A549 (cell line): ENCODE data around the gene SND1. TPM values are rescaled to one million over a fixed set of nuclear protein-coding genes. Genes with fewer than 3 reads are reported as not detected.

Experiments used
- ATAC-seq, 2 experiments: fragments of 200-7000 bp in 1 of 2; fragments of >200 bp in 1 of 2; cut with Nextera tagmentation in 1 of 2; cut with Tn5 transposase in 1 of 2; 3 replicates each; pipeline versions ENCODE4 v1.8.0 to v1.9.1; 2018 to 2020; ENCODE audit warnings: mild to moderate bottlenecking in 1 of 2, moderate library complexity in 1 of 2
- CTCF ChIA-PET: fragments of 300-600 bp; sonication (Branson Sonifier 250); formaldehyde crosslinking; extraction: SDS; loops from one replicate; lab custom pipeline; 2021; ENCODE audit warnings: antibody characterized with exemption, inconsistent platforms; lab: Yijun Ruan, JAX
- POLR2A ChIA-PET: fragments of 350-600 bp; formaldehyde crosslinking; extraction: SDS; loops from one replicate; lab custom pipeline; 2021; ENCODE audit warnings: antibody characterized with exemption, inconsistent platforms; lab: Yijun Ruan, JAX
- DNase-seq, 2 experiments: peaks; one replicate each; pipeline versions ENCODE4 v3.0.0 to v3.0.0-alpha.2; 2011 to 2016; ENCODE audit warnings: low read depth in 1 of 2, low spot score in 1 of 2
- FAIRE-seq: peaks from 2 replicates; lab custom pipeline; 2011; peaks lifted over from hg19 to GRCh38; lab: Jason Lieb, UNC
- H3K27ac ChIP-seq, 2 experiments: fragments of >200 bp; sonication (Bioruptor Twin); formaldehyde crosslinking; 3 replicates each; pipeline ENCODE4 v1.5.1; 2016 to 2017
- H3K4me1 ChIP-seq: fragments of >200 bp; sonication (Bioruptor Twin); formaldehyde crosslinking; 3 replicates; pipeline ENCODE4 v1.6.1; 2016
- H3K4me2 ChIP-seq: fragments of >200 bp; sonication (Bioruptor Twin); formaldehyde crosslinking; 3 replicates; pipeline ENCODE4 v1.6.1; 2016
- H3K4me3 ChIP-seq: fragments of >200 bp; sonication (Bioruptor Twin); formaldehyde crosslinking; 3 replicates; pipeline ENCODE4 v1.5.1; 2016
- H3K9me3 ChIP-seq: fragments of >200 bp; sonication (Bioruptor Twin); formaldehyde crosslinking; 3 replicates; pipeline ENCODE4 v1.6.1; 2016
- CBX8 ChIP-seq: fragments of 200-600 bp; sonication (generic); IDR thresholded peaks from 2 replicates; pipeline ENCODE4 v1.6.1; 2016
- CEBPB ChIP-seq, 2 experiments: fragments of >200 bp in 1 of 2; sonication (Bioruptor Twin) in 1 of 2; formaldehyde crosslinking in 1 of 2; IDR thresholded peaks; 2 replicates each; pipeline ENCODE4 v1.6.1; 2012 to 2016
- EHF ChIP-seq: fragments of 250-450 bp; sonication (Bioruptor Pico); IDR thresholded peaks from 2 replicates; pipeline ENCODE4 v1.5.0; 2020; ENCODE audit warnings: mild to moderate bottlenecking
- EHMT2 ChIP-seq: fragments of 200-600 bp; sonication (generic); IDR thresholded peaks from 2 replicates; pipeline ENCODE4 v1.6.1; 2016; ENCODE audit warnings: antibody characterized with exemption, low read depth, mild to moderate bottlenecking, moderate library complexity
- EP300 ChIP-seq, 2 experiments: fragments of >200 bp; sonication (Bioruptor Twin); formaldehyde crosslinking; IDR thresholded peaks; 2 replicates in 1 of 2; 3 replicates in 1 of 2; pipeline ENCODE4 v1.6.1; 2016 to 2017
- ESRRA ChIP-seq: fragments of 150-350 bp; IDR thresholded peaks from 2 replicates; pipeline ENCODE4 v1.6.1; 2014; ENCODE audit warnings: mild to moderate bottlenecking, low read length, borderline replicate concordance
- HDAC2 ChIP-seq: fragments of 200-600 bp; sonication (generic); IDR thresholded peaks from 2 replicates; pipeline ENCODE4 v1.6.1; 2016
- HEYL ChIP-seq: fragments of 250-450 bp; sonication (Bioruptor Pico); IDR thresholded peaks from 2 replicates; pipeline ENCODE4 v1.8.0; 2021; ENCODE audit warnings: mild to moderate bottlenecking, moderate library complexity
- JUN ChIP-seq, 2 experiments: fragments of >200 bp; sonication (Bioruptor Twin); formaldehyde crosslinking; IDR thresholded peaks; 2 replicates in 1 of 2; 3 replicates in 1 of 2; pipeline ENCODE4 v1.6.1; 2016 to 2017
- JUNB ChIP-seq: fragments of >200 bp; sonication (Bioruptor Twin); formaldehyde crosslinking; IDR thresholded peaks from 2 replicates; pipeline ENCODE4 v1.6.1; 2016
- MYC ChIP-seq: IDR thresholded peaks from 2 replicates; pipeline ENCODE4 v1.6.1; 2012; ENCODE audit warnings: mild to moderate bottlenecking, inconsistent platforms, low read length, improper control_type of control experiment, borderline replicate concordance
- NFE2L2 ChIP-seq: fragments of 150-350 bp; conservative IDR thresholded peaks from 2 replicates; pipeline ENCODE4 v1.6.1; 2014; ENCODE audit warnings: low read length
- POLR2A ChIP-seq: IDR thresholded peaks from 2 replicates; pipeline ENCODE4 v1.6.1; 2012; ENCODE audit warnings: mild to moderate bottlenecking, low read length
- ZNF302 ChIP-seq: fragments of 250-450 bp; sonication (Bioruptor Pico); IDR thresholded peaks from 2 replicates; pipeline ENCODE4 v1.9.0; 2021; ENCODE audit warnings: inconsistent platforms, mild to moderate bottlenecking, moderate library complexity
- WGBS: methylation state at CpG from one replicate; pipeline ENCODE4 v1.1.6; 2017; ENCODE audit errors: missing lambda C conversion rate; 5-methylcytosine and 5-hydroxymethylcytosine counted together
- polyA plus RNA-seq, 4 experiments: library from polyadenylated mRNA; depleted of rRNA in 3 of 4; stranded (reverse); fragments of >200 nt; fragmentation: RNase III in 1 of 4; extraction: RNeasy Plus Mini Kit Qiagen cat#74134 plus additional on column Dnase treatment in 1 of 4; gene quantifications; 2 replicates in 3 of 4; 3 replicates in 1 of 4; pipeline ENCODE4 v1.2.3, GENCODE V29; 2011 to 2017
- TF ChIP-seq, protein P1 (sequence below): fragments of 200-600 bp; sonication (generic); IDR thresholded peaks from 2 replicates; pipeline ENCODE4 v1.6.1; 2016; ENCODE audit warnings: antibody characterized with exemption, mild to moderate bottlenecking, moderate library complexity
- TF ChIP-seq, protein P2 (sequence below): fragments of 250-450 bp; sonication (Bioruptor Pico); IDR thresholded peaks from 2 replicates; pipeline ENCODE4 v1.5.0; 2020; ENCODE audit warnings: low read depth, mild to moderate bottlenecking, moderate library complexity
- TF ChIP-seq, protein P3 (sequence below): IDR thresholded peaks from 2 replicates; pipeline ENCODE4 v1.6.1; 2012
- TF ChIP-seq, protein P4 (sequence below): fragments of >200 bp; sonication (Bioruptor Twin); formaldehyde crosslinking; IDR thresholded peaks from 3 replicates; pipeline ENCODE4 v1.6.1; 2016
- TF ChIP-seq, protein P5 (sequence below): fragments of 250-450 bp; sonication (Bioruptor Pico); IDR thresholded peaks from 2 replicates; pipeline ENCODE4 v1.5.0; 2021; ENCODE audit warnings: mild to moderate bottlenecking, moderate library complexity, borderline replicate concordance

Gene SND1
- polyA plus RNA-seq, 2 of the 4 experiments (the other 2 are of a cell fraction), result 102 to 138 TPM

DNA sequence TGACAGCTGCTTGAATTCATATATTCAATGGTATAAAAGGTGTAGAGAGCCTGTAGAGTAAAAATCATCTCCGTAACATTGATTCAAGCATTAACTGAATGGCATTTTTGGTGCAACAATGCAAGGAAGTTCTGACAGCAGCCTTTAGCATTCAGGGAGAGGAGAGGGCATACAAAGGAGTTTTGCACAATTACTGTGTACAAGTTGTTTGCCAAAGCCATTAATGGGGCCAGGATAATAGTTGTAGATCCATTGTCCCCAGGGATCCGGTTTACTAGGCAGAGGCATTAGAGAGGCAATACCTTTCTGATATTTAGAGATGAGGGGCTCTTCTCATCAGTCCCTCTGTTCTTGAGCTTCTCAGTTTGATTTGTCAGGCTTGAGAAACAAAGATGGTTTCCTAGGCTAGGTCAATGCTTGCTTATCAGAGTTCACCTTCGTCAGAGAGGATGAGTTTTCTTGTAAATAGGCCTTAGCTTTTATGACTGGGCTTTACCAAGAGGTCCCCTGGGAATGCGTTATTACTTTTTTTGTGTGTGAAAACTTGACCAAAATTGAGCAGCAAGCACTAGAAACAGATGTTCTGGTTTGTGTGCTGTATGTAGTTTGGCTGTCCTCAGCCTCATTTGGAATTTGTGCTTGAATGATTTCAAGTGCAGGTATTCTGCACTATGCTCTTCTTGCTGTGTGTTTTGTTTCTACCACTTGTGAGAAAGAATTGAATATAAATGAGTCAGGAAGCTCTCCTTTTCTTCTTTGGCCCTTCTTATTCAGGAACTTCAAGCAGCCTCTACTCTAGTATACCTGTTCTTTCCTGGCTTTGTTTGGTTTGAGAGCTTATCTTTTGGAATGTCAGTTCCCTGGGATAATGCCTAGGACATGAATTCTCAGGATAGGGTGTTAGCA, 32.0 kb downstream of the SND1 start:
- H3K4me2 ChIP-seq, result no peak overlapping the region
- TF ChIP-seq ESRRA (no peak), JUN (IDR thresholded peaks at IDR 0.05) (no peak), NFE2L2 (no peak), ZNF302 (CRISPR knock-in tag) (no peak), EP300 (IDR thresholded peaks at IDR 0.05) (no peak), HEYL (CRISPR knock-in tag) (no peak), POLR2A (no peak), CEBPB (IDR thresholded peaks at IDR 0.05) (no peak), HDAC2 (no peak), EHMT2 (no peak)
- TF ChIP-seq, protein P1, sequence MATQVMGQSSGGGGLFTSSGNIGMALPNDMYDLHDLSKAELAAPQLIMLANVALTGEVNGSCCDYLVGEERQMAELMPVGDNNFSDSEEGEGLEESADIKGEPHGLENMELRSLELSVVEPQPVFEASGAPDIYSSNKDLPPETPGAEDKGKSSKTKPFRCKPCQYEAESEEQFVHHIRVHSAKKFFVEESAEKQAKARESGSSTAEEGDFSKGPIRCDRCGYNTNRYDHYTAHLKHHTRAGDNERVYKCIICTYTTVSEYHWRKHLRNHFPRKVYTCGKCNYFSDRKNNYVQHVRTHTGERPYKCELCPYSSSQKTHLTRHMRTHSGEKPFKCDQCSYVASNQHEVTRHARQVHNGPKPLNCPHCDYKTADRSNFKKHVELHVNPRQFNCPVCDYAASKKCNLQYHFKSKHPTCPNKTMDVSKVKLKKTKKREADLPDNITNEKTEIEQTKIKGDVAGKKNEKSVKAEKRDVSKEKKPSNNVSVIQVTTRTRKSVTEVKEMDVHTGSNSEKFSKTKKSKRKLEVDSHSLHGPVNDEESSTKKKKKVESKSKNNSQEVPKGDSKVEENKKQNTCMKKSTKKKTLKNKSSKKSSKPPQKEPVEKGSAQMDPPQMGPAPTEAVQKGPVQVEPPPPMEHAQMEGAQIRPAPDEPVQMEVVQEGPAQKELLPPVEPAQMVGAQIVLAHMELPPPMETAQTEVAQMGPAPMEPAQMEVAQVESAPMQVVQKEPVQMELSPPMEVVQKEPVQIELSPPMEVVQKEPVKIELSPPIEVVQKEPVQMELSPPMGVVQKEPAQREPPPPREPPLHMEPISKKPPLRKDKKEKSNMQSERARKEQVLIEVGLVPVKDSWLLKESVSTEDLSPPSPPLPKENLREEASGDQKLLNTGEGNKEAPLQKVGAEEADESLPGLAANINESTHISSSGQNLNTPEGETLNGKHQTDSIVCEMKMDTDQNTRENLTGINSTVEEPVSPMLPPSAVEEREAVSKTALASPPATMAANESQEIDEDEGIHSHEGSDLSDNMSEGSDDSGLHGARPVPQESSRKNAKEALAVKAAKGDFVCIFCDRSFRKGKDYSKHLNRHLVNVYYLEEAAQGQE, result no peak
- TF ChIP-seq, protein P2, sequence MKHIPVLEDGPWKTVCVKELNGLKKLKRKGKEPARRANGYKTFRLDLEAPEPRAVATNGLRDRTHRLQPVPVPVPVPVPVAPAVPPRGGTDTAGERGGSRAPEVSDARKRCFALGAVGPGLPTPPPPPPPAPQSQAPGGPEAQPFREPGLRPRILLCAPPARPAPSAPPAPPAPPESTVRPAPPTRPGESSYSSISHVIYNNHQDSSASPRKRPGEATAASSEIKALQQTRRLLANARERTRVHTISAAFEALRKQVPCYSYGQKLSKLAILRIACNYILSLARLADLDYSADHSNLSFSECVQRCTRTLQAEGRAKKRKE (CRISPR knock-in tag), result no peak
- TF ChIP-seq, protein P3, sequence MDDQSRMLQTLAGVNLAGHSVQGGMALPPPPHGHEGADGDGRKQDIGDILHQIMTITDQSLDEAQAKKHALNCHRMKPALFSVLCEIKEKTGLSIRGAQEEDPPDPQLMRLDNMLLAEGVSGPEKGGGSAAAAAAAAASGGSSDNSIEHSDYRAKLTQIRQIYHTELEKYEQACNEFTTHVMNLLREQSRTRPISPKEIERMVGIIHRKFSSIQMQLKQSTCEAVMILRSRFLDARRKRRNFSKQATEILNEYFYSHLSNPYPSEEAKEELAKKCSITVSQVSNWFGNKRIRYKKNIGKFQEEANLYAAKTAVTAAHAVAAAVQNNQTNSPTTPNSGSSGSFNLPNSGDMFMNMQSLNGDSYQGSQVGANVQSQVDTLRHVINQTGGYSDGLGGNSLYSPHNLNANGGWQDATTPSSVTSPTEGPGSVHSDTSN, result no peak
- TF ChIP-seq, all 56 proteins: peak for 0
- POLR2A ChIA-PET, result no interaction called here
- Histone ChIP-seq H3K4me1 (peaks cover under 1% of the 10 kb centered on the region), H3K27ac (no peak overlapping the region), H3K9me3 (no peaks in the 10 kb centered on the region), H3K4me3 (no peak overlapping the region)
- ATAC-seq, result no peak
- no peak for DNase-seq
- CTCF ChIA-PET, result interaction anchor here (1.1 kb wide), 1 partner anchor 13 kb away, joined by 3 read pairs; no protein-coding TSS in a partner anchor
- 94% methylated on average over 4 of the region's 4 CpGs for WGBS
- FAIRE-seq, result no peak

DNA sequence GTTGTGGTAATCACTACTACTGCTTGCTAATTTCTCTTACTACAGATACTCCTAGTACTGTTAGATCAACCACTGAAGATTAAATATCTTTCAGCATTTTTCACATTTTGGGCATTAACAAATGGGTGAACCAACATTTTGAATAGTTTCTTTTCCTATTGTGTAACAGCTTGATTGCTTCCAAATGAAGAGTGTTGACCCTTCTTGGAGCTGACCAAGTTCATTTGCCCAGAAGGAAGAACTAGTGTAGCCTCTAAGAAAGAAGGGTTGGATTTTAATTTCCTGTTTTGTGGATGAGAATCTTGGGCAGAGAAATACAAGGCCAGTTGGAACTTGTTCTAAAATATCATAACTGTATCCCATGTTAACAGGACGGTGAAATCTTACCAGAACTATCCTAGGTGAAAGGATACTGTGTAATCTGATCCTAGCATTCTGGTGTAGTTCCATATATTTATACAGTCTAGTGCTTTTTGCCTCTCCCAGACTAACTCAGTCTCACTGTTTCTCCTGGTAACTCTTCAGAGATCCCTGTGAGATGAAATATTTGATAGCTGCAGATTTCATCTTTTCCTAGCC, 37.3 kb downstream of the SND1 start:
- POLR2A ChIA-PET, result no interaction called here
- no peak overlapping the region for H3K4me2 ChIP-seq
- no peak overlapping the region for H3K4me3 ChIP-seq
- H3K4me1 ChIP-seq, result no peaks in the 10 kb centered on the region
- H3K27ac ChIP-seq, result no peak overlapping the region
- CTCF ChIA-PET, result interaction anchor here (0.6 to 1.0 kb wide), 3 partner anchors 15 to 520 kb away, joined by 3 to 5 read pairs (median 3); no protein-coding TSS in a partner anchor
- H3K9me3 ChIP-seq, result no peaks in the 10 kb centered on the region
- TF ChIP-seq JUNB, result no peak
- TF ChIP-seq, protein P4, sequence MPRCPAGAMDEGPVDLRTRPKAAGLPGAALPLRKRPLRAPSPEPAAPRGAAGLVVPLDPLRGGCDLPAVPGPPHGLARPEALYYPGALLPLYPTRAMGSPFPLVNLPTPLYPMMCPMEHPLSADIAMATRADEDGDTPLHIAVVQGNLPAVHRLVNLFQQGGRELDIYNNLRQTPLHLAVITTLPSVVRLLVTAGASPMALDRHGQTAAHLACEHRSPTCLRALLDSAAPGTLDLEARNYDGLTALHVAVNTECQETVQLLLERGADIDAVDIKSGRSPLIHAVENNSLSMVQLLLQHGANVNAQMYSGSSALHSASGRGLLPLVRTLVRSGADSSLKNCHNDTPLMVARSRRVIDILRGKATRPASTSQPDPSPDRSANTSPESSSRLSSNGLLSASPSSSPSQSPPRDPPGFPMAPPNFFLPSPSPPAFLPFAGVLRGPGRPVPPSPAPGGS, result no peak
- TF ChIP-seq EHF (CRISPR knock-in tag), result no peak
- TF ChIP-seq, protein P5, sequence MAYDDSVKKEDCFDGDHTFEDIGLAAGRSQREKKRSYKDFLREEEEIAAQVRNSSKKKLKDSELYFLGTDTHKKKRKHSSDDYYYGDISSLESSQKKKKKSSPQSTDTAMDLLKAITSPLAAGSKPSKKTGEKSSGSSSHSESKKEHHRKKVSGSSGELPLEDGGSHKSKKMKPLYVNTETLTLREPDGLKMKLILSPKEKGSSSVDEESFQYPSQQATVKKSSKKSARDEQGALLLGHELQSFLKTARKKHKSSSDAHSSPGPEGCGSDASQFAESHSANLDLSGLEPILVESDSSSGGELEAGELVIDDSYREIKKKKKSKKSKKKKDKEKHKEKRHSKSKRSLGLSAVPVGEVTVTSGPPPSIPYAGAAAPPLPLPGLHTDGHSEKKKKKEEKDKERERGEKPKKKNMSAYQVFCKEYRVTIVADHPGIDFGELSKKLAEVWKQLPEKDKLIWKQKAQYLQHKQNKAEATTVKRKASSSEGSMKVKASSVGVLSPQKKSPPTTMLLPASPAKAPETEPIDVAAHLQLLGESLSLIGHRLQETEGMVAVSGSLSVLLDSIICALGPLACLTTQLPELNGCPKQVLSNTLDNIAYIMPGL, result no peak
- no peak for TF ChIP-seq CBX8
- TF ChIP-seq POLR2A, result no peak
- TF ChIP-seq EP300 (IDR thresholded peaks at IDR 0.05), result no peak
- TF ChIP-seq MYC, result no peak
- DNase-seq, result no peak
- no peak for FAIRE-seq
- 90% methylated on average over 1 of the region's 1 CpG for WGBS
- ATAC-seq, result no peak
